Trophoblast cell (in vitro differentiated cells and primary cell): Measurements from ENCODE around the gene GPRIN2.
"Not testable (repeated sequence)": the region's sequence is repeated elsewhere in the genome, so short reads cannot be mapped to it uniquely, and the experiment has no call there.

Experiments used
- DNase-seq, 2 donors: peaks; one replicate each; pipeline ENCODE4 v3.0.0-alpha.2; 2016
- H2AFZ ChIP-seq: 2 replicates; pipeline ENCODE4 v1.6.1; 2013; ENCODE audit warnings: low read length, moderate library complexity, mild to moderate bottlenecking; ENCODE audit not compliant: insufficient read depth, poor library complexity
- H2AK5ac ChIP-seq: 2 replicates; pipeline ENCODE4 v1.6.1; 2013; ENCODE audit warnings: mild to moderate bottlenecking, low read length
- H2BK120ac ChIP-seq: 2 replicates; pipeline ENCODE4 v1.6.1; 2013; ENCODE audit warnings: low read length, mild to moderate bottlenecking, moderate library complexity; ENCODE audit not compliant: insufficient read depth, poor library complexity
- H2BK12ac ChIP-seq: 2 replicates; pipeline ENCODE4 v1.6.1; 2013; ENCODE audit warnings: mild to moderate bottlenecking, low read length, moderate library complexity
- H2BK5ac ChIP-seq: 2 replicates; pipeline ENCODE4 v1.6.1; 2013; ENCODE audit warnings: low read length, low read depth, moderate library complexity, mild to moderate bottlenecking; ENCODE audit not compliant: poor library complexity
- H3K14ac ChIP-seq: 2 replicates; pipeline ENCODE4 v1.6.1; 2013; ENCODE audit warnings: mild to moderate bottlenecking, low read length
- H3K18ac ChIP-seq: 2 replicates; pipeline ENCODE4 v1.6.1; 2013; ENCODE audit warnings: mild to moderate bottlenecking, low read length
- H3K23ac ChIP-seq: 2 replicates; pipeline ENCODE4 v1.6.1; 2013; ENCODE audit warnings: low read length
- H3K27ac ChIP-seq: 2 replicates; pipeline ENCODE4 v1.5.1; 2013; ENCODE audit warnings: low read depth, mild to moderate bottlenecking, inconsistent platforms, low read length, moderate library complexity
- H3K27me3 ChIP-seq: 2 replicates; pipeline ENCODE4 v1.6.1; 2013; ENCODE audit warnings: inconsistent platforms, mild to moderate bottlenecking, low read length, moderate library complexity; ENCODE audit not compliant: insufficient read depth
- H3K36me3 ChIP-seq, 2 experiments: 1 replicate in 1 of 2; 2 replicates in 1 of 2; pipeline ENCODE4 v1.6.1; 2013; ENCODE audit warnings: low read length in 2 of 2, mild to moderate bottlenecking in 2 of 2, moderate library complexity in 1 of 2; ENCODE audit not compliant: insufficient read depth in 2 of 2, control insufficient read depth in 1 of 2
- H3K4ac ChIP-seq: 2 replicates; pipeline ENCODE4 v1.6.1; 2013; ENCODE audit warnings: low read depth, mild to moderate bottlenecking, low read length, moderate library complexity
- H3K4me1 ChIP-seq, 2 experiments: 1 replicate in 1 of 2; 2 replicates in 1 of 2; pipeline ENCODE4 v1.6.1; 2013; ENCODE audit warnings: low read length in 2 of 2, mild to moderate bottlenecking in 2 of 2, moderate library complexity in 1 of 2; ENCODE audit not compliant: insufficient read depth in 2 of 2, control insufficient read depth in 1 of 2
- H3K4me2 ChIP-seq: 2 replicates; pipeline ENCODE4 v1.6.1; 2013; ENCODE audit warnings: inconsistent platforms, mild to moderate bottlenecking, low read length, moderate library complexity
- H3K4me3 ChIP-seq: 2 replicates; pipeline ENCODE4 v1.5.1; 2013; ENCODE audit warnings: mild to moderate bottlenecking, low read depth, low read length, inconsistent platforms
- H3K79me1 ChIP-seq: one replicate; pipeline ENCODE4 v1.6.1; 2013; ENCODE audit warnings: low read length
- H3K79me2 ChIP-seq: 2 replicates; pipeline ENCODE4 v1.6.1; 2013; ENCODE audit warnings: low read length, mild to moderate bottlenecking; ENCODE audit not compliant: control insufficient read depth, insufficient read depth, poor library complexity
- H3K9ac ChIP-seq: 2 replicates; pipeline ENCODE4 v1.6.1; 2013; ENCODE audit warnings: mild to moderate bottlenecking, low read length
- H3K9me3 ChIP-seq: 2 replicates; pipeline ENCODE4 v1.6.1; 2013; ENCODE audit warnings: low read depth, mild to moderate bottlenecking, control low read depth, inconsistent platforms, low read length; ENCODE audit not compliant: insufficient read depth
- H4K12ac ChIP-seq: 2 replicates; pipeline ENCODE4 v1.6.1; 2013; ENCODE audit warnings: low read depth, mild to moderate bottlenecking, low read length, moderate library complexity
- H4K8ac ChIP-seq: 2 replicates; pipeline ENCODE4 v1.6.1; 2013; ENCODE audit warnings: low read depth, mild to moderate bottlenecking, low read length, moderate library complexity
- H4K91ac ChIP-seq: one replicate; pipeline ENCODE4 v1.6.1; 2013; ENCODE audit warnings: low read depth, mild to moderate bottlenecking, low read length, moderate library complexity
- WGBS: extraction: QIAGEN DNeasy Blood & Tissue Kit; methylation state at CpG from one replicate; pipeline ENCODE4 v1.1.7; 2013; ENCODE audit warnings: missing lambda C conversion rate; ENCODE audit not compliant: insufficient read length, insufficient coverage; ENCODE audit errors: extremely low coverage; 5-methylcytosine and 5-hydroxymethylcytosine counted together

The GPRIN2 gene

DNA sequence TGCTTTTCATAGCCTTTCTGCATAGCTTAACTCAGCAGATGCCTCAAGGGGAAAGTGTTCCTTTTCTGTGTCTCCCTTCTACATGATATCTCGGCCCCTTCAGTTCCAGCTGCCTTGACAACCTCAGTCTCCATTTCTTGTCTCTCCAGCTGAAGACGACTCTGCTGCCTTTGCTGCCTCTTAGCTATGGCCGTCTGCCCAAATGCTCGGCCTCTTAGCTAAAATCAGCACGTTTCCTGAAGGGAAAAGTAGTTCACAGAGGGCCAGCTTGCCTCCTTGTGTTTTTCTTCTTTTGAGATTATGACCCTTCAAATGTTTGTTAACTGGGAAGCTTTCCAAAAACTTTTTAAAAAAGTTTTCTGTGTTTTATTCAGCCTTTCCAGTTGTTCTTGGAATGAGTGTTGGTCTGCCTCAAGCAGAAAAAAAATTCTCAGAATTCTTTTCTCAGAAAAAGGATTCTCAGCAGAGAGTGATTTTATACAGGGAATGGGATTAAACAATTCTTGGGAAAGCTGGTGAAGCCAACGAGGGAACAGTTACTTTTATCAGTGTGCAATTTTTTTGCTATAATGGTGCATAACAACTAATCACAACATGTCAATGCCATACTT is 38.1 kb upstream of the GPRIN2 start:
- not testable (repeated sequence) for H2AFZ ChIP-seq, H4K91ac ChIP-seq, H3K9me3 ChIP-seq, H2BK5ac ChIP-seq, H3K27me3 ChIP-seq, H3K27ac ChIP-seq, H2BK120ac ChIP-seq, H3K23ac ChIP-seq, H4K8ac ChIP-seq, H3K4me2 ChIP-seq, H2BK12ac ChIP-seq, H4K12ac ChIP-seq, H3K4ac ChIP-seq, H3K4me1 ChIP-seq, H3K36me3 ChIP-seq, H3K14ac ChIP-seq, H3K4me3 ChIP-seq, H3K79me1 ChIP-seq, DNase-seq, H3K18ac ChIP-seq, H3K9ac ChIP-seq, H2AK5ac ChIP-seq, H3K79me2 ChIP-seq
- WGBS, result no CpG with 5 or more reads among the region's 6 CpGs

DNA sequence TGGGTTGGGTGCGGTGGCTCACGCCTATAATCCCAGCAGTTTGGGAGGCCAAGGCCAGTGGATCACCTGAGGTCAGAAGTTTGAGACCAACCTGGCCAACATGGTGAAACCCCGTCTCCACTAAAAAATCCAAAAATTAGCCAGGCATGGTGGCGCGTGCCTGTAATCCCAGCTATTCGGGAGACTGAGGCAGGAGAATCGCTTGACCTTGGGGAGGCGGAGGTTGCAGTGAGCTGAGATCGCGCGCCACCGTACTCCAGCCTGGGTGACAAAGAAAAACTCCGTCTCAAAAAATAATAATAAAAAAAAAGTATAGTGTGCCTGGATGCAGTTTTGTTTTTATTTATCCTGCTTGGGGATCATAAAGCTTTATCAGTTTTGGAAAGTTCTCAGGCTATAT is 36.8 kb upstream of the GPRIN2 start:
- H3K14ac ChIP-seq, H2AK5ac ChIP-seq, H2BK12ac ChIP-seq, H3K79me1 ChIP-seq, H3K27ac ChIP-seq, H3K4me2 ChIP-seq, H2AFZ ChIP-seq, H3K4me1 ChIP-seq, H3K23ac ChIP-seq, H4K12ac ChIP-seq, H3K4me3 ChIP-seq, H4K8ac ChIP-seq, H2BK120ac ChIP-seq, H3K9me3 ChIP-seq, H2BK5ac ChIP-seq, H4K91ac ChIP-seq, H3K79me2 ChIP-seq, H3K27me3 ChIP-seq, H3K18ac ChIP-seq, H3K36me3 ChIP-seq, H3K4ac ChIP-seq, H3K9ac ChIP-seq, DNase-seq: not testable (repeated sequence)
- WGBS, result no CpG with 5 or more reads among the region's 13 CpGs

DNA sequence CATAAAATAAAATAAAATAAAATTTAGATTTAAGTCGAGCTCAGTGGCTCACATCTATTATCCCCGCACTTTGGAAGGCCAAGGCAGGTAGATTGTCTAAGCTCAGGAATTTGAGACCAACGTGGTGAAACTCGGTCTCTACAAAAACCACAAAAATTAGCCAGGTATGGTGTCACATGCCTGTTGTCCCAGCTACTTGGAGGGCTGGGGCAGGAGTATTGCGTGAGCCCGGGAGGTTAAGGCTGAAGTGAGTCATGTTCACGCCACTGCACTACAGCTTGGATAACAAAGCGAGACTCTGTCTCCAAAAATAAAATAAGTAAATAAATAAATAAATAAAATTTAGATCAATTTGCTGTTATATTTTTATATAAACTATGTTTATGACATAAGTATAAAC is 34.6 kb upstream of the GPRIN2 start:
- H2BK5ac ChIP-seq, H3K23ac ChIP-seq, H2AFZ ChIP-seq, H3K27me3 ChIP-seq, H4K8ac ChIP-seq, DNase-seq, H3K9me3 ChIP-seq, H4K91ac ChIP-seq, H3K4me2 ChIP-seq, H4K12ac ChIP-seq, H3K4me1 ChIP-seq, H2AK5ac ChIP-seq, H3K27ac ChIP-seq, H2BK12ac ChIP-seq, H2BK120ac ChIP-seq, H3K4me3 ChIP-seq, H3K18ac ChIP-seq, H3K36me3 ChIP-seq, H3K79me1 ChIP-seq, H3K4ac ChIP-seq, H3K79me2 ChIP-seq, H3K9ac ChIP-seq, H3K14ac ChIP-seq: not testable (repeated sequence)
- no CpG with 5 or more reads among the region's 8 CpGs for WGBS

DNA sequence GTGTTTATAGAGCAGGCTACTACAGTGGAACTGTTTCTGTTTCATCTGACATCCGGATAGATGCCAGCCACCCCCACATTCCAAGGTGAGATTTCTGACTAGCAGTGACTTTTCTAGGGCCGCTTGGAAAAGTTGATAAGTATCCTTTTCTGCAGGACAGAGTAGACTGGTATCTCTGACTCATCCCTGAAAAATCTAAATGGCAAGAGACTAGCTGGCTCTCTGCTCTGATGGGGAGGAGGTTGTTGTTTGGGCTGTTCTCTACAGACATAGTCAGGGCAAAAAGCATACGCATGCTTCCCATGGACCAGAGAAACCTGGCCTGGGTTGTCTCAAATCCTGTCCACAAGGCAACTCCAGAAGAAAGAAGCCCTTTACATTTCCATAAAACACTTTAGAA is 33.1 kb upstream of the GPRIN2 start:
- H3K4me1 ChIP-seq, H3K79me2 ChIP-seq, H3K4ac ChIP-seq, H2AFZ ChIP-seq, H3K4me3 ChIP-seq, H3K9ac ChIP-seq, H2BK12ac ChIP-seq, H3K79me1 ChIP-seq, H4K91ac ChIP-seq, H3K23ac ChIP-seq, H3K36me3 ChIP-seq, DNase-seq, H2AK5ac ChIP-seq, H4K8ac ChIP-seq, H3K27ac ChIP-seq, H3K9me3 ChIP-seq, H3K14ac ChIP-seq, H3K18ac ChIP-seq, H3K4me2 ChIP-seq, H2BK120ac ChIP-seq, H2BK5ac ChIP-seq, H4K12ac ChIP-seq, H3K27me3 ChIP-seq: not testable (repeated sequence)
- WGBS, result no CpG with 5 or more reads among the region's 3 CpGs
